ENCODE results near the gene ITGB2.

ITGB2 gene

GRCh38 chr21:44911384-44912157, 9.1 kb downstream of the ITGB2 start:
- DNase-seq (ENCODE audit: low read depth in 3 of 3, low spot score in 1 of 3) = peak in 1 of 3 donors; percentile 24

GRCh38 chr21:44911068-44911383, 9.7 kb downstream of the ITGB2 start:
- no peak for DNase-seq (ENCODE audit: low read depth in 3 of 3, low spot score in 1 of 3)

- DNase-seq (ENCODE audit: low read depth in 3 of 3, low spot score in 1 of 3) = no peak
These were observed 10.3 kb downstream of the ITGB2 start for GRCh38 chr21:44910229-44911067.

GRCh38 chr21:44909719-44910118, 11.0 kb downstream of the ITGB2 start:
- no peak for DNase-seq (ENCODE audit: low read depth in 3 of 3, low spot score in 1 of 3)

- DNase-seq (ENCODE audit: low read depth in 3 of 3, low spot score in 1 of 3) = no peak
These were observed 11.8 kb downstream of the ITGB2 start for GRCh38 chr21:44908908-44909307.

- DNase-seq (ENCODE audit: low read depth in 3 of 3, low spot score in 1 of 3) = no peak
These were observed 12.5 kb downstream of the ITGB2 start for GRCh38 chr21:44907966-44908895.

GRCh38 chr21:44907225-44907965, 13.3 kb downstream of the ITGB2 start:
- DNase-seq (ENCODE audit: low read depth in 3 of 3, low spot score in 1 of 3) = no peak

GRCh38 chr21:44905728-44906090, 15.0 kb downstream of the ITGB2 start:
- no peak for DNase-seq (ENCODE audit: low read depth in 3 of 3, low spot score in 1 of 3)

- DNase-seq (ENCODE audit: low read depth in 3 of 3, low spot score in 1 of 3) = no peak
These were observed 15.5 kb downstream of the ITGB2 start for GRCh38 chr21:44905016-44905727.

GRCh38 chr21:44904141-44904923, 16.4 kb downstream of the ITGB2 start:
- no peak for DNase-seq (ENCODE audit: low read depth in 3 of 3, low spot score in 1 of 3)

GRCh38 chr21:44903689-44904088, 17.0 kb downstream of the ITGB2 start:
- DNase-seq (ENCODE audit: low read depth in 3 of 3, low spot score in 1 of 3) = no peak

GRCh38 chr21:44903050-44903685, 17.5 kb downstream of the ITGB2 start:
- no peak for DNase-seq (ENCODE audit: low read depth in 3 of 3, low spot score in 1 of 3)

GRCh38 chr21:44902268-44903049, 18.2 kb downstream of the ITGB2 start:
- no peak for DNase-seq (ENCODE audit: low read depth in 3 of 3, low spot score in 1 of 3)

GRCh38 chr21:44901391-44902074, 19.2 kb downstream of the ITGB2 start:
- no peak for DNase-seq (ENCODE audit: low read depth in 3 of 3, low spot score in 1 of 3)

- no peak for DNase-seq (ENCODE audit: low read depth in 3 of 3, low spot score in 1 of 3)
These were observed 20.0 kb downstream of the ITGB2 start for GRCh38 chr21:44900559-44901251.

- DNase-seq (ENCODE audit: low read depth in 3 of 3, low spot score in 1 of 3) = no peak
These were observed 20.7 kb downstream of the ITGB2 start for GRCh38 chr21:44899768-44900558.

Measured in stimulated activated CD4-positive, alpha-beta T cell treated with anti-CD3 and anti-CD28 coated beads, TNF-alpha, amount 100 ng/mL, for 1 hour (primary cell).